H1 (cell line): ENCODE measurements around the gene SF3A2. TPM values are rescaled to one million over a fixed set of nuclear protein-coding genes. Genes with fewer than 3 reads are reported as not detected.

Experiments used
- CTCF ChIA-PET: fragments of 300-600 bp; sonication (Branson Sonifier 250); formaldehyde crosslinking; loops from one replicate; lab custom pipeline; 2021; ENCODE audit not compliant: partially characterized antibody; lab: Charles Lee
- POLR2A ChIA-PET: fragments of 300-600 bp; sonication (Branson Sonifier 250); formaldehyde crosslinking; loops from one replicate; lab custom pipeline; 2021; ENCODE audit warnings: inconsistent platforms; ENCODE audit not compliant: partially characterized antibody; lab: Charles Lee
- DNase-seq, 2 experiments: peaks; one replicate each; pipeline versions ENCODE4 v3.0.0 to v3.0.0-alpha.2; 2010 to 2022; ENCODE audit warnings: low spot score in 2 of 2, low read depth in 1 of 2, mixed read lengths in 1 of 2
- FAIRE-seq: peaks from 2 replicates; lab custom pipeline; 2011; peaks lifted over from hg19 to GRCh38; lab: Jason Lieb, UNC
- H2AFZ ChIP-seq: 2 replicates; pipeline ENCODE4 v1.8.1; 2012; ENCODE audit warnings: low read length, inconsistent platforms
- H2AK5ac ChIP-seq: 2 replicates; pipeline ENCODE4 v1.6.1; 2013; ENCODE audit warnings: low read depth, low read length
- H2BK120ac ChIP-seq: replicated peaks from 2 replicates; pipeline ENCODE3; 2013; ENCODE audit warnings: low read depth, low read length, inconsistent platforms
- H2BK12ac ChIP-seq: 2 replicates; pipeline ENCODE4 v1.6.1; 2013; ENCODE audit warnings: low read depth, low read length
- H2BK15ac ChIP-seq: 2 replicates; pipeline ENCODE4 v1.6.1; 2013; ENCODE audit warnings: low read length
- H2BK20ac ChIP-seq: 2 replicates; pipeline ENCODE4 v1.6.1; 2013; ENCODE audit warnings: low read length
- H2BK5ac ChIP-seq: 2 replicates; pipeline ENCODE4 v1.6.1; 2013; ENCODE audit warnings: low read depth, low read length
- H3K14ac ChIP-seq: 2 replicates; pipeline ENCODE4 v1.6.1; 2013; ENCODE audit warnings: inconsistent platforms; ENCODE audit not compliant: insufficient read length
- H3K18ac ChIP-seq: 2 replicates; pipeline ENCODE4 v1.6.1; 2013; ENCODE audit warnings: low read length; ENCODE audit errors: extremely low read depth
- H3K23ac ChIP-seq: 2 replicates; pipeline ENCODE4 v1.6.1; 2013; ENCODE audit warnings: inconsistent platforms; ENCODE audit not compliant: insufficient read length
- H3K23me2 ChIP-seq: 2 replicates; pipeline ENCODE4 v1.6.1; 2013; ENCODE audit warnings: low read depth, low read length
- H3K27ac ChIP-seq: 2 replicates; pipeline ENCODE4 v1.6.1; 2011; ENCODE audit warnings: low read depth, low read length, inconsistent platforms
- H3K27me3 ChIP-seq, 4 experiments: replicated peaks in 1 of 4; 1 replicate in 1 of 4; 2 replicates in 3 of 4; pipeline versions ENCODE4 v1.6.1 to v1.8.1; 2011 to 2013; ENCODE audit warnings: low read length in 3 of 4, mild to moderate bottlenecking in 3 of 4, inconsistent platforms in 2 of 4, mixed read lengths in 2 of 4, moderate library complexity in 1 of 4; ENCODE audit not compliant: control insufficient read depth in 3 of 4, insufficient read depth in 3 of 4; ENCODE audit errors: extremely low read depth in 1 of 4
- H3K36me3 ChIP-seq, 4 experiments: 2 replicates each; pipeline versions ENCODE4 v1.6.1 to v1.8.1; 2011 to 2013; ENCODE audit warnings: mild to moderate bottlenecking in 4 of 4, low read length in 3 of 4, moderate library complexity in 2 of 4, control low read depth in 1 of 4, inconsistent platforms in 1 of 4; ENCODE audit not compliant: insufficient read depth in 4 of 4, control insufficient read depth in 2 of 4
- H3K4ac ChIP-seq: replicated peaks from 2 replicates; pipeline ENCODE3; 2013; ENCODE audit warnings: low read length, low read depth, mixed read lengths, inconsistent platforms; ENCODE audit not compliant: insufficient read length
- H3K4me1 ChIP-seq, 4 experiments: replicated peaks in 1 of 4; 1 replicate in 1 of 4; 2 replicates in 3 of 4; pipeline versions ENCODE4 v1.6.1 to v1.8.1; 2011 to 2013; ENCODE audit warnings: low read length in 3 of 4, inconsistent platforms in 2 of 4, mixed read lengths in 1 of 4; ENCODE audit not compliant: insufficient read depth in 4 of 4, control insufficient read depth in 3 of 4
- H3K4me2 ChIP-seq, 2 experiments: 2 replicates each; pipeline versions ENCODE4 v1.6.1 to v1.8.1; 2011 to 2013; ENCODE audit warnings: low read depth in 2 of 2, low read length in 2 of 2, control low read depth in 1 of 2, inconsistent platforms in 1 of 2, mild to moderate bottlenecking in 1 of 2; ENCODE audit not compliant: insufficient read depth in 1 of 2
- H3K4me3 ChIP-seq, 4 experiments: fragments of 200-600, 300-600 bp in 1 of 4; sonication (generic), shearing (Covaris generic), sonication (Bioruptor Twin) in 1 of 4; 2 replicates each; pipeline versions ENCODE4 v1.5.1 to v1.8.1; 2011 to 2016; ENCODE audit warnings: low read length in 4 of 4, low read depth in 3 of 4, control low read depth in 2 of 4, inconsistent platforms in 2 of 4, mild to moderate bottlenecking in 2 of 4, mixed read lengths in 1 of 4, moderate library complexity in 1 of 4; ENCODE audit not compliant: insufficient read depth in 2 of 4; ENCODE audit errors: extremely low read depth in 1 of 4
- H3K56ac ChIP-seq: replicated peaks from 2 replicates; pipeline ENCODE3; 2013; ENCODE audit warnings: low read depth, mild to moderate bottlenecking, mixed read lengths, low read length, inconsistent platforms; ENCODE audit not compliant: insufficient read length
- H3K79me1 ChIP-seq: 2 replicates; pipeline ENCODE4 v1.6.1; 2013; ENCODE audit warnings: low read depth, low read length, control low read depth
- H3K79me2 ChIP-seq, 2 experiments: 2 replicates each; pipeline versions ENCODE4 v1.6.1 to v1.8.1; 2012 to 2013; ENCODE audit warnings: low read length in 2 of 2, mild to moderate bottlenecking in 2 of 2, inconsistent platforms in 1 of 2; ENCODE audit not compliant: insufficient read depth in 2 of 2, control insufficient read depth in 1 of 2
- H3K9ac ChIP-seq, 4 experiments: replicated peaks in 1 of 4; 1 replicate in 1 of 4; 2 replicates in 3 of 4; pipeline versions ENCODE4 v1.6.1 to v1.8.1; 2011 to 2013; ENCODE audit warnings: low read depth in 3 of 4, low read length in 3 of 4, control low read depth in 2 of 4, mild to moderate bottlenecking in 2 of 4, moderate library complexity in 2 of 4, inconsistent platforms in 1 of 4; ENCODE audit errors: extremely low read depth in 1 of 4
- H3K9me3 ChIP-seq, 2 experiments: 2 replicates each; pipeline versions ENCODE4 v1.6.1 to v1.8.1; 2012 to 2013; ENCODE audit warnings: mild to moderate bottlenecking in 2 of 2, moderate library complexity in 2 of 2, control low read depth in 1 of 2, inconsistent platforms in 1 of 2, low read depth in 1 of 2, low read length in 1 of 2, mixed read lengths in 1 of 2; ENCODE audit not compliant: insufficient read depth in 2 of 2
- H4K20me1 ChIP-seq, 2 experiments: replicated peaks in 1 of 2; 2 replicates each; pipeline versions ENCODE3 to v1.8.1; 2011 to 2013; ENCODE audit warnings: inconsistent platforms in 2 of 2, low read length in 2 of 2, mild to moderate bottlenecking in 1 of 2; ENCODE audit not compliant: insufficient read depth in 2 of 2, control insufficient read depth in 1 of 2
- H4K5ac ChIP-seq: 2 replicates; pipeline ENCODE4 v1.6.1; 2013; ENCODE audit warnings: low read length, low read depth, mixed read lengths, inconsistent platforms; ENCODE audit not compliant: insufficient read length
- H4K8ac ChIP-seq: 2 replicates; pipeline ENCODE4 v1.8.0; 2013; ENCODE audit warnings: mild to moderate bottlenecking, moderate library complexity, low read length, inconsistent platforms; ENCODE audit not compliant: insufficient read depth; ENCODE audit errors: extremely low read depth
- H4K91ac ChIP-seq: replicated peaks from 2 replicates; pipeline ENCODE3; 2013; ENCODE audit warnings: low read length, mixed read lengths, inconsistent platforms; ENCODE audit not compliant: insufficient read length
- WGBS, 2 experiments: shearing (Covaris generic) in 1 of 2; methylation state at CpG; one replicate each; pipeline versions ENCODE4 v1.1.6 to v1.1.7; 2013 to 2015; ENCODE audit warnings: low lambda C conversion rate in 2 of 2, mixed read lengths in 2 of 2, inconsistent platforms in 1 of 2, low coverage in 1 of 2, missing lambda C conversion rate in 1 of 2; ENCODE audit not compliant: insufficient replicate concordance in 2 of 2, insufficient coverage in 1 of 2, insufficient read length in 1 of 2; ENCODE audit errors: extremely low coverage in 1 of 2, missing lambda C conversion rate in 1 of 2; 5-methylcytosine and 5-hydroxymethylcytosine counted together
- polyA plus RNA-seq, 7 experiments: library from polyadenylated mRNA; depleted of rRNA in 3 of 7; stranded (reverse) in 5 of 7; unstranded in 2 of 7; fragments of >200 nt in 5 of 7; fragments of 200-250 nt in 2 of 7; gene quantifications; 1 replicate in 5 of 7; 2 replicates in 1 of 7; 4 replicates in 1 of 7; pipeline versions ENCODE4 v1.2.1 to v1.2.3, GENCODE V29; 2011 to 2013; ENCODE audit warnings: missing spikeins in 2 of 7, mixed read lengths in 2 of 7
- total RNA-seq: library from RNA; stranded (reverse); fragmentation: NEBNext Ultra II Directional; extraction: Animal tissue kit (Norgen Biotek cat#: 25700); gene quantifications from 2 replicates; pipeline ENCODE4 v1.2.1, GENCODE V29; 2021

SF3A2 gene
- total and polyA plus RNA-seq, 2 of the 8 experiments (the other 6 are each of a cell fraction or from before 2014, with no cell fraction given), result 15.3 to 146 TPM

- Histone ChIP-seq H3K4ac (no peak overlapping the region), H3K27me3 (peaks cover 28 to 36% (median 33%) of the 10 kb centered on the region in 4 experiments), H2BK15ac (no peak overlapping the region), H3K4me3 (no peak overlapping the region), H3K4me2 (no peak overlapping the region), H3K18ac (no peak overlapping the region), H2BK12ac (no peak overlapping the region), H4K5ac (no peak overlapping the region), H3K79me2 (no peaks in the 10 kb centered on the region), H3K14ac (no peak overlapping the region), H2AK5ac (no peak overlapping the region), H4K91ac (no peak overlapping the region), H3K23ac (no peak overlapping the region), H2AFZ (no peak overlapping the region), H3K9me3 (no peaks in the 10 kb centered on the region), H3K36me3 (peaks cover 0 to 6% (median 0%) of the 10 kb centered on the region in 4 experiments; a peak in 1 of 8 replicates), H2BK20ac (no peak overlapping the region), H2BK5ac (no peak overlapping the region), H3K9ac (no peak overlapping the region), H4K20me1 (peaks cover 0 to 3% of the 10 kb centered on the region in 2 experiments), H3K23me2 (peaks cover 10% of the 10 kb centered on the region; the same call in 1 of the 2 replicates), H3K79me1 (no peaks in the 10 kb centered on the region), H3K27ac (no peak overlapping the region), H4K8ac (no peak overlapping the region), H2BK120ac (no peak overlapping the region), H3K4me1 (peaks cover 0 to 18% (median 10%) of the 10 kb centered on the region in 4 experiments; a peak in 5 of 7 replicates), H3K56ac (no peak overlapping the region)
- DNase-seq (no peak), FAIRE-seq (no peak)
- ChIA-PET POLR2A (interaction anchor here (1.1 to 3.9 kb wide), 12 partner anchors 8 to 181 kb away, joined by 3 to 16 read pairs (median 4); partner anchors contain the start of genes GADD45B, LINGO3 and PEAK3), CTCF (interaction anchor here (1.3 to 3.3 kb wide), 4 partner anchors 19 to 342 kb away, joined by 3 to 23 read pairs (median 12); no protein-coding TSS in a partner anchor)
- 79% methylated on average over 23 of the region's 26 CpGs; no CpG with 5 or more reads in 1 of the 2 experiments for WGBS, 2 experiments
Observed at GRCh38 chr19:2294687-2295335, 58.2 kb downstream of the SF3A2 start.
